ENCODE results near the gene PTPRM. TPM values are rescaled to one million over a fixed set of nuclear protein-coding genes. Genes with fewer than 3 reads are reported as not detected.

PTPRM gene
- total and polyA plus RNA-seq, 2 of the 8 experiments (the other 6 are each of a cell fraction or from before 2014, with no cell fraction given) = 4.1 to 7.0 TPM

DNA sequence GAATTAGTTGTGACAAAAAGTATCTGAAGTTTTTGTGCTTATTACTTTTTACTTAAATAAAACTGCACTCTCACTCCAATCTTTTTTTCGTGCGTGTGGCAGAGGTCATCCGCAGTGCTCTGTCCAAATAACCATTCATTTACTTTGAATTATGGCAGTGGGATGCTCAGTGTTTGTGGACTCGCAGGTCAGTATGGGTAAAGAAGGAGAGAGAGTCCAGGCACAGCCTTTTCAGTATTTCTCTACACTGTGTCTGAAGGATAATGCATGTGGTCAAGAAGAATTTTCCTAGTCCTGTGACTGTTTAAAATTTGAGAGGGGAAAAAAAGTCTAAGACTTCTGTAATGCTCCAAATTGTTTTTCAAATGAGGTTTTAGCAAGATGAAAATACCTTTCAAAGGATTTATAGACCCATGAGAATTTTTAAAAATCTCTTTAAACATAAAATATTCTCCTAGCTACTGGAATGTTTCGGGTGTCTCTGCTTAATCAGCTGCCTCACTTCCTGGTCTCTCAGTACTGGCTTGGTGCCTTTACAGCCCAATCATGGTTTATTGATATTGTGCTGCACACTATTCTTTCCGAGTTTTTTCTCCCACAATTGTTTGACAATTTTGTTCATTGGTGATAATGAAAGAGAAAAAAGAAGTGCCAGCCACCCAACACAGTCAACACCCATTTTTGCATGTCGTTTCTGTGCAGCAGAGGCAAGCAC, 453.2 kb downstream of the PTPRM start:
- Histone ChIP-seq H2BK15ac (ENCODE audit: low read length) (no peak overlapping the region), H2BK120ac (replicated peaks; ENCODE audit: low read depth, low read length) (no peak overlapping the region), H3K4me1 (replicated peaks in 1 of 4; ENCODE audit: control insufficient read depth in 3 of 4, insufficient read depth in 4 of 4, low read length in 3 of 4) (no peaks in the 10 kb centered on the region), H2BK5ac (ENCODE audit: low read depth, low read length) (no peak overlapping the region), H3K23me2 (ENCODE audit: low read depth, low read length) (no peaks in the 10 kb centered on the region; the same call in 1 of the 2 replicates), H3K4me2 (ENCODE audit: insufficient read depth in 1 of 2, low read depth in 2 of 2, low read length in 2 of 2) (no peak overlapping the region), H3K9me3 (ENCODE audit: insufficient read depth in 2 of 2, low read depth in 1 of 2, low read length in 1 of 2) (no peaks in the 10 kb centered on the region), H3K36me3 (ENCODE audit: control insufficient read depth in 2 of 4, insufficient read depth in 4 of 4, low read length in 3 of 4) (no peaks in the 10 kb centered on the region), H2BK12ac (ENCODE audit: low read depth, low read length) (no peak overlapping the region), H4K8ac (ENCODE audit: extremely low read depth, insufficient read depth, low read length) (no peak overlapping the region), H3K9ac (replicated peaks in 1 of 4; ENCODE audit: extremely low read depth in 1 of 4, low read depth in 3 of 4, low read length in 3 of 4) (no peak overlapping the region), H3K18ac (ENCODE audit: extremely low read depth, low read length) (no peak overlapping the region), H4K91ac (replicated peaks; ENCODE audit: insufficient read length, low read length) (no peak overlapping the region), H4K5ac (ENCODE audit: insufficient read length, low read depth, low read length) (no peak overlapping the region), H3K79me2 (ENCODE audit: control insufficient read depth in 1 of 2, insufficient read depth in 2 of 2, low read length in 2 of 2) (no peaks in the 10 kb centered on the region), H3K79me1 (ENCODE audit: low read depth, low read length) (no peaks in the 10 kb centered on the region), H3K4me3 (ENCODE audit: extremely low read depth in 1 of 4, insufficient read depth in 2 of 4, low read depth in 3 of 4, low read length in 4 of 4) (no peak overlapping the region), H3K27me3 (replicated peaks in 1 of 4; ENCODE audit: control insufficient read depth in 3 of 4, extremely low read depth in 1 of 4, insufficient read depth in 3 of 4, low read length in 3 of 4) (no peaks in the 10 kb centered on the region), H2AK5ac (ENCODE audit: low read depth, low read length) (no peak overlapping the region), H3K27ac (ENCODE audit: low read depth, low read length) (no peak overlapping the region), H3K23ac (ENCODE audit: insufficient read length) (no peak overlapping the region), H3K14ac (ENCODE audit: insufficient read length) (no peak overlapping the region), H2BK20ac (ENCODE audit: low read length) (no peak overlapping the region), H3K56ac (replicated peaks; ENCODE audit: insufficient read length, low read depth, low read length) (no peak overlapping the region), H3K4ac (replicated peaks; ENCODE audit: insufficient read length, low read depth, low read length) (no peak overlapping the region), H4K20me1 (replicated peaks in 1 of 2; ENCODE audit: control insufficient read depth in 1 of 2, insufficient read depth in 2 of 2, low read length in 2 of 2) (no peaks in the 10 kb centered on the region), H2AFZ (ENCODE audit: low read length) (no peak overlapping the region)
- WGBS, 2 experiments (ENCODE audit: extremely low coverage in 1 of 2, insufficient coverage in 1 of 2, insufficient read length in 1 of 2, insufficient replicate concordance in 2 of 2, low coverage in 1 of 2, low lambda C conversion rate in 2 of 2, missing lambda C conversion rate in 1 of 2) = 91% methylated on average over 7 of the region's 7 CpGs; no CpG with 5 or more reads in 1 of the 2 experiments
- FAIRE-seq (no peak), DNase-seq (ENCODE audit: low read depth in 1 of 2, low spot score in 2 of 2) (no peak)
- ChIA-PET POLR2A (ENCODE audit: partially characterized antibody) (no interaction called here), CTCF (ENCODE audit: partially characterized antibody) (interaction anchor here (0.6 kb wide), 1 partner anchor 334 kb away, joined by 3 read pairs; no protein-coding TSS in a partner anchor)
- TF ChIP-seq POLR2A (IDR thresholded peaks at IDR 0.05; ENCODE audit: control extremely low read depth in 1 of 2, low read depth in 2 of 2, low read length in 2 of 2) (no peak), GTF2F1 (IDR thresholded peaks at IDR 0.05; ENCODE audit: borderline replicate concordance, low read depth, low read length) (no peak), POLR2AphosphoS5 (IDR thresholded peaks at IDR 0.05; ENCODE audit: low read depth, low read length) (no peak), TAF7 (optimal IDR thresholded peaks at IDR 0.05; ENCODE audit: borderline replicate concordance, low read depth, low read length) (no peak), TBP (IDR thresholded peaks at IDR 0.05; ENCODE audit: low read depth, low read length) (no peak), ASH2L (IDR thresholded peaks at IDR 0.05; ENCODE audit: low read length) (no peak), FOSL1 (IDR thresholded peaks at IDR 0.05; ENCODE audit: insufficient read depth, low read depth, low read length) (no peak), SUZ12 (IDR thresholded peaks at IDR 0.05; ENCODE audit: low read length) (no peak), KDM5A (IDR thresholded peaks at IDR 0.05; ENCODE audit: low read length) (no peak), MAFK (IDR thresholded peaks at IDR 0.05; ENCODE audit: low read depth, low read length) (no peak), CBX8 (IDR thresholded peaks at IDR 0.05; ENCODE audit: borderline replicate concordance, low read depth, low read length) (no peak), YY1 (IDR thresholded peaks at IDR 0.05; ENCODE audit: low read depth, low read length) (no peak), JUN (IDR thresholded peaks at IDR 0.05; ENCODE audit: low read depth, low read length) (no peak)
- TF ChIP-seq, protein P1, sequence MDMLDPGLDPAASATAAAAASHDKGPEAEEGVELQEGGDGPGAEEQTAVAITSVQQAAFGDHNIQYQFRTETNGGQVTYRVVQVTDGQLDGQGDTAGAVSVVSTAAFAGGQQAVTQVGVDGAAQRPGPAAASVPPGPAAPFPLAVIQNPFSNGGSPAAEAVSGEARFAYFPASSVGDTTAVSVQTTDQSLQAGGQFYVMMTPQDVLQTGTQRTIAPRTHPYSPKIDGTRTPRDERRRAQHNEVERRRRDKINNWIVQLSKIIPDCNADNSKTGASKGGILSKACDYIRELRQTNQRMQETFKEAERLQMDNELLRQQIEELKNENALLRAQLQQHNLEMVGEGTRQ (IDR thresholded peaks at IDR 0.05; ENCODE audit: low read length) = no peak
